Activated naive CD8-positive, alpha-beta T cell treated with anti-CD3 and anti-CD28 coated beads, Interleukin-2, amount 50 U/mL, for 24 hours (primary cell): ENCODE measurements around the gene ITPRID2.

Experiments used
- ATAC-seq: fragments of 150-1000 bp; cut with Tn5 transposase; one replicate; pipeline ENCODE4 v1.10.0; 2021
- DNase-seq: peaks from one replicate; pipeline ENCODE4 v3.0.0; 2021
- H3K27ac Mint-ChIP-seq: one replicate; pipeline ENCODE4 v1.8.0; 2021; ENCODE audit warnings: mild to moderate bottlenecking, mixed read lengths
- H3K27me3 Mint-ChIP-seq: one replicate; pipeline ENCODE4 v1.8.0; 2021; ENCODE audit warnings: mixed read lengths
- H3K36me3 Mint-ChIP-seq: one replicate; pipeline ENCODE4 v1.8.0; 2021; ENCODE audit warnings: low read depth, mixed read lengths
- H3K4me1 Mint-ChIP-seq: one replicate; pipeline ENCODE4 v1.8.0; 2021; ENCODE audit warnings: mixed read lengths
- H3K4me3 Mint-ChIP-seq: one replicate; pipeline ENCODE4 v1.8.0; 2021; ENCODE audit warnings: mild to moderate bottlenecking, moderate library complexity, mixed read lengths
- H3K9me3 Mint-ChIP-seq: one replicate; pipeline ENCODE4 v1.8.0; 2021; ENCODE audit warnings: mixed read lengths

The ITPRID2 gene

GRCh38 chr2:181891966-181892798, 652 bp downstream of the ITPRID2 start:
- Mint-ChIP-seq H3K27me3 (peaks cover 18% of the 10 kb centered on the region), H3K36me3 (peaks cover 26% of the 10 kb centered on the region), H3K9me3 (no peaks in the 10 kb centered on the region), H3K4me3 (peak overlapping the region; percentile 98), H3K27ac (peak overlapping the region; percentile 91), H3K4me1 (peaks cover 32% of the 10 kb centered on the region)
- DNase-seq (peak; percentile 66), ATAC-seq (peak; percentile 53)

- H3K27ac Mint-ChIP-seq = peak overlapping the region; percentile 91
- ATAC-seq = no peak
- H3K9me3 Mint-ChIP-seq = no peaks in the 10 kb centered on the region
Observed at GRCh38 chr2:181892799-181893435, 1.4 kb downstream of the ITPRID2 start.

GRCh38 chr2:181894381-181894780, 2.9 kb downstream of the ITPRID2 start:
- Mint-ChIP-seq H3K36me3 (peaks cover 33% of the 10 kb centered on the region), H3K4me3 (no peak overlapping the region), H3K4me1 (peaks cover 35% of the 10 kb centered on the region), H3K9me3 (no peaks in the 10 kb centered on the region), H3K27me3 (peaks cover 13% of the 10 kb centered on the region), H3K27ac (no peak overlapping the region)
- no peak for ATAC-seq
- DNase-seq = no peak

More at GRCh38 chr2:181892799-181893435, 1.4 kb downstream of the ITPRID2 start:
- Mint-ChIP-seq H3K36me3 (peaks cover 26% of the 10 kb centered on the region), H3K4me3 (peak overlapping the region; percentile 98), H3K4me1 (peaks cover 32% of the 10 kb centered on the region), H3K27me3 (peaks cover 14% of the 10 kb centered on the region)
- DNase-seq = no peak

- Mint-ChIP-seq H3K36me3 (peaks cover 45% of the 10 kb centered on the region), H3K27me3 (peaks cover 6% of the 10 kb centered on the region), H3K27ac (no peak overlapping the region), H3K9me3 (no peaks in the 10 kb centered on the region), H3K4me1 (peaks cover 41% of the 10 kb centered on the region), H3K4me3 (no peak overlapping the region)
- DNase-seq (no peak), ATAC-seq (no peak)
Observed at GRCh38 chr2:181895818-181896217, 4.3 kb downstream of the ITPRID2 start.

- H3K27me3 Mint-ChIP-seq = peaks cover under 1% of the 10 kb centered on the region
- peaks cover 38% of the 10 kb centered on the region for H3K4me1 Mint-ChIP-seq
- peaks cover 49% of the 10 kb centered on the region for H3K36me3 Mint-ChIP-seq
- H3K9me3 Mint-ChIP-seq = no peaks in the 10 kb centered on the region
- no peak overlapping the region for H3K27ac Mint-ChIP-seq
- ATAC-seq (no peak), DNase-seq (no peak)
- no peak overlapping the region for H3K4me3 Mint-ChIP-seq
Observed at GRCh38 chr2:181896286-181896685, 4.8 kb downstream of the ITPRID2 start.

GRCh38 chr2:181900007-181900651, 8.6 kb downstream of the ITPRID2 start:
- no peak for ATAC-seq
- Mint-ChIP-seq H3K36me3 (peaks cover 55% of the 10 kb centered on the region), H3K27me3 (no peaks in the 10 kb centered on the region), H3K4me1 (peaks cover 18% of the 10 kb centered on the region), H3K27ac (no peak overlapping the region), H3K9me3 (no peaks in the 10 kb centered on the region), H3K4me3 (no peak overlapping the region)
- DNase-seq = no peak

GRCh38 chr2:181902625-181903024, 11.1 kb downstream of the ITPRID2 start:
- no peak for ATAC-seq
- H3K27me3 Mint-ChIP-seq = no peaks in the 10 kb centered on the region
- no peak overlapping the region for H3K4me3 Mint-ChIP-seq
- DNase-seq = no peak
- H3K36me3 Mint-ChIP-seq = peaks cover 57% of the 10 kb centered on the region
- no peaks in the 10 kb centered on the region for H3K9me3 Mint-ChIP-seq
- peaks cover 20% of the 10 kb centered on the region for H3K4me1 Mint-ChIP-seq
- H3K27ac Mint-ChIP-seq = no peak overlapping the region

- Mint-ChIP-seq H3K27ac (no peak overlapping the region), H3K4me3 (no peak overlapping the region), H3K36me3 (peaks cover 57% of the 10 kb centered on the region), H3K9me3 (no peaks in the 10 kb centered on the region), H3K27me3 (no peaks in the 10 kb centered on the region), H3K4me1 (peaks cover 19% of the 10 kb centered on the region)
- ATAC-seq = no peak
- no peak for DNase-seq
Observed at GRCh38 chr2:181904022-181904632, 12.6 kb downstream of the ITPRID2 start.

- Mint-ChIP-seq H3K4me3 (no peak overlapping the region), H3K27me3 (no peaks in the 10 kb centered on the region), H3K36me3 (peaks cover 48% of the 10 kb centered on the region), H3K27ac (no peak overlapping the region), H3K9me3 (no peaks in the 10 kb centered on the region), H3K4me1 (peaks cover 13% of the 10 kb centered on the region)
- ATAC-seq (peak; percentile 33), DNase-seq (no peak)
Observed at GRCh38 chr2:181907057-181907456, 15.5 kb downstream of the ITPRID2 start.

- Mint-ChIP-seq H3K9me3 (no peaks in the 10 kb centered on the region), H3K4me3 (no peak overlapping the region), H3K4me1 (peaks cover 13% of the 10 kb centered on the region), H3K27me3 (no peaks in the 10 kb centered on the region), H3K27ac (no peak overlapping the region), H3K36me3 (peaks cover 46% of the 10 kb centered on the region)
- ATAC-seq = no peak
- DNase-seq = no peak
Observed at GRCh38 chr2:181907635-181908034, 16.1 kb downstream of the ITPRID2 start.

- H3K4me1 Mint-ChIP-seq = peaks cover 7% of the 10 kb centered on the region
- no peak for ATAC-seq
- no peaks in the 10 kb centered on the region for H3K9me3 Mint-ChIP-seq
- no peak overlapping the region for H3K4me3 Mint-ChIP-seq
- no peak overlapping the region for H3K27ac Mint-ChIP-seq
- no peaks in the 10 kb centered on the region for H3K27me3 Mint-ChIP-seq
- peaks cover 41% of the 10 kb centered on the region for H3K36me3 Mint-ChIP-seq
- no peak for DNase-seq
Observed at GRCh38 chr2:181910028-181910831, 18.7 kb downstream of the ITPRID2 start.

GRCh38 chr2:181911830-181912229, 20.3 kb downstream of the ITPRID2 start:
- Mint-ChIP-seq H3K27me3 (no peaks in the 10 kb centered on the region), H3K4me3 (no peak overlapping the region), H3K9me3 (no peaks in the 10 kb centered on the region), H3K27ac (no peak overlapping the region), H3K36me3 (peaks cover 43% of the 10 kb centered on the region), H3K4me1 (peaks cover 5% of the 10 kb centered on the region)
- no peak for DNase-seq
- ATAC-seq = no peak

GRCh38 chr2:181915102-181915501, 23.6 kb downstream of the ITPRID2 start:
- Mint-ChIP-seq H3K4me3 (no peak overlapping the region), H3K9me3 (no peaks in the 10 kb centered on the region), H3K4me1 (no peaks in the 10 kb centered on the region), H3K27me3 (no peaks in the 10 kb centered on the region), H3K27ac (no peak overlapping the region), H3K36me3 (peaks cover 56% of the 10 kb centered on the region)
- DNase-seq (no peak), ATAC-seq (no peak)
